Neural progenitor cell (in vitro differentiated cells): Measurements from ENCODE around the gene UGT1A7.

ENCODE experiments used
- EZH2phosphoT487 ChIP-seq: fragments of 200-600 bp; sonication (generic); IDR thresholded peaks from 2 replicates; pipeline ENCODE4 v1.6.1; 2017; ENCODE audit warnings: antibody characterized with exemption
- TF ChIP-seq, protein P1 (sequence below): fragments of 200-600 bp; sonication (generic); IDR thresholded peaks from 2 replicates; pipeline ENCODE4 v1.5.1; 2017; ENCODE audit warnings: antibody characterized with exemption, mild to moderate bottlenecking

- no peak for TF ChIP-seq EZH2phosphoT487
- TF ChIP-seq, protein P1, sequence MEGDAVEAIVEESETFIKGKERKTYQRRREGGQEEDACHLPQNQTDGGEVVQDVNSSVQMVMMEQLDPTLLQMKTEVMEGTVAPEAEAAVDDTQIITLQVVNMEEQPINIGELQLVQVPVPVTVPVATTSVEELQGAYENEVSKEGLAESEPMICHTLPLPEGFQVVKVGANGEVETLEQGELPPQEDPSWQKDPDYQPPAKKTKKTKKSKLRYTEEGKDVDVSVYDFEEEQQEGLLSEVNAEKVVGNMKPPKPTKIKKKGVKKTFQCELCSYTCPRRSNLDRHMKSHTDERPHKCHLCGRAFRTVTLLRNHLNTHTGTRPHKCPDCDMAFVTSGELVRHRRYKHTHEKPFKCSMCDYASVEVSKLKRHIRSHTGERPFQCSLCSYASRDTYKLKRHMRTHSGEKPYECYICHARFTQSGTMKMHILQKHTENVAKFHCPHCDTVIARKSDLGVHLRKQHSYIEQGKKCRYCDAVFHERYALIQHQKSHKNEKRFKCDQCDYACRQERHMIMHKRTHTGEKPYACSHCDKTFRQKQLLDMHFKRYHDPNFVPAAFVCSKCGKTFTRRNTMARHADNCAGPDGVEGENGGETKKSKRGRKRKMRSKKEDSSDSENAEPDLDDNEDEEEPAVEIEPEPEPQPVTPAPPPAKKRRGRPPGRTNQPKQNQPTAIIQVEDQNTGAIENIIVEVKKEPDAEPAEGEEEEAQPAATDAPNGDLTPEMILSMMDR = no peak
Measured at GRCh38 chr2:233803994-233804393, 122.3 kb downstream of the UGT1A7 start.
